Memory B cell (primary cell): Measurements from ENCODE around the gene CDK5RAP1.
"Not testable (repeated sequence)": the region's sequence is repeated elsewhere in the genome, so short reads cannot be mapped to it uniquely, and the experiment has no call there.

ENCODE experiments used
- ATAC-seq: fragments of 150-1000 bp; cut with Tn5 transposase; 2 replicates; pipeline ENCODE4 v1.10.0; 2021; ENCODE audit warnings: low read depth, mild to moderate bottlenecking, moderate library complexity
- DNase-seq, 2 donors: peaks; one replicate each; pipeline ENCODE4 v3.0.0; 2022; ENCODE audit warnings: low spot score in 2 of 2
- H3K27ac Mint-ChIP-seq: one replicate; pipeline ENCODE4 v1.8.0; 2022; ENCODE audit warnings: mild to moderate bottlenecking, moderate library complexity, mixed read lengths
- H3K27me3 Mint-ChIP-seq: one replicate; pipeline ENCODE4 v1.8.0; 2022; ENCODE audit warnings: mixed read lengths
- H3K36me3 Mint-ChIP-seq: one replicate; pipeline ENCODE4 v1.8.0; 2022; ENCODE audit warnings: mild to moderate bottlenecking, mixed read lengths
- H3K4me1 Mint-ChIP-seq: one replicate; pipeline ENCODE4 v1.8.0; 2022; ENCODE audit warnings: mixed read lengths
- H3K4me3 Mint-ChIP-seq: one replicate; pipeline ENCODE4 v1.8.0; 2022; ENCODE audit warnings: mild to moderate bottlenecking, moderate library complexity, mixed read lengths
- H3K9me3 Mint-ChIP-seq: one replicate; pipeline ENCODE4 v1.8.0; 2022; ENCODE audit warnings: mixed read lengths

Gene CDK5RAP1

GRCh38 chr20:33401184-33401920 lies at the start of gene CDK5RAP1:
TSS of gene CDK5RAP1 (minus strand) at chr20:33401519. CDS start at chr20:33397064, 4,455 bp downstream.
- H3K36me3 Mint-ChIP-seq: peaks cover 3% of the 10 kb centered on the region
- no peaks in the 10 kb centered on the region for H3K27me3 Mint-ChIP-seq
- DNase-seq (peak; percentile 78 to 84), ATAC-seq (peak; percentile 99)
- H3K4me3 Mint-ChIP-seq: peak within 1 kb of the TSS; percentile 97
- H3K9me3 Mint-ChIP-seq: no peaks in the 10 kb centered on the region
- H3K4me1 Mint-ChIP-seq: peaks cover 27% of the 10 kb centered on the region
- H3K27ac Mint-ChIP-seq: peak within 1 kb of the TSS; percentile 95

- Mint-ChIP-seq H3K36me3 (peaks cover 2% of the 10 kb centered on the region), H3K27me3 (no peaks in the 10 kb centered on the region), H3K4me3 (no peak overlapping the region), H3K9me3 (peaks cover 2% of the 10 kb centered on the region), H3K4me1 (peaks cover 2% of the 10 kb centered on the region), H3K27ac (no peak overlapping the region)
- DNase-seq (no peak), ATAC-seq (no peak)
Measured at GRCh38 chr20:33450867-33451266, 49.5 kb upstream of the CDK5RAP1 start.

- H3K27me3 Mint-ChIP-seq: no peaks in the 10 kb centered on the region
- no peak for ATAC-seq
- H3K4me3 Mint-ChIP-seq: no peak overlapping the region
- H3K27ac Mint-ChIP-seq: no peak overlapping the region
- H3K4me1 Mint-ChIP-seq: peaks cover 25% of the 10 kb centered on the region
- peaks cover 2% of the 10 kb centered on the region for H3K36me3 Mint-ChIP-seq
- DNase-seq: no peak
- peaks cover 2% of the 10 kb centered on the region for H3K9me3 Mint-ChIP-seq
Measured at GRCh38 chr20:33445881-33446625, 44.7 kb upstream of the CDK5RAP1 start.

GRCh38 chr20:33444797-33445560 lies 43.7 kb upstream of the CDK5RAP1 start:
- DNase-seq (no peak), ATAC-seq (peak; percentile 16)
- H3K4me3 Mint-ChIP-seq: peak overlapping the region; percentile 94

GRCh38 chr20:33443512-33444239 lies 42.4 kb upstream of the CDK5RAP1 start, which contains the start of gene SNTA1:
TSS of gene SNTA1 (minus strand) at chr20:33443763. CDS start at chr20:33443620, 143 bp downstream.
- peaks cover 2% of the 10 kb centered on the region for H3K9me3 Mint-ChIP-seq
- DNase-seq: peak; percentile 80 to 81
- peaks cover 25% of the 10 kb centered on the region for H3K4me1 Mint-ChIP-seq
- H3K4me3 Mint-ChIP-seq: peak within 1 kb of the TSS; percentile 94
- ATAC-seq: peak; percentile 80
- peaks cover 2% of the 10 kb centered on the region for H3K36me3 Mint-ChIP-seq
- no peaks in the 10 kb centered on the region for H3K27me3 Mint-ChIP-seq
- peak within 1 kb of the TSS; percentile 91 for H3K27ac Mint-ChIP-seq

More at GRCh38 chr20:33444797-33445560, 43.7 kb upstream of the CDK5RAP1 start:
- Mint-ChIP-seq H3K27me3 (no peaks in the 10 kb centered on the region), H3K36me3 (peaks cover 2% of the 10 kb centered on the region), H3K4me1 (peaks cover 25% of the 10 kb centered on the region), H3K9me3 (peaks cover 2% of the 10 kb centered on the region), H3K27ac (peak overlapping the region; percentile 91)

- H3K4me1 Mint-ChIP-seq: peaks cover 25% of the 10 kb centered on the region
Measured at GRCh38 chr20:33443006-33443511, 41.7 kb upstream of the CDK5RAP1 start.

GRCh38 chr20:33442136-33443005 lies 41.1 kb upstream of the CDK5RAP1 start:
- no peaks in the 10 kb centered on the region for H3K27me3 Mint-ChIP-seq
- no peaks in the 10 kb centered on the region for H3K9me3 Mint-ChIP-seq
- peak overlapping the region; percentile 80 for H3K4me3 Mint-ChIP-seq
- ATAC-seq (no peak), DNase-seq (no peak)
- no peaks in the 10 kb centered on the region for H3K36me3 Mint-ChIP-seq
- peaks cover 25% of the 10 kb centered on the region for H3K4me1 Mint-ChIP-seq
- H3K27ac Mint-ChIP-seq: peak overlapping the region; percentile 79

More at GRCh38 chr20:33443006-33443511, 41.7 kb upstream of the CDK5RAP1 start:
- DNase-seq (peak in 1 of 2 donors; percentile 13), ATAC-seq (peak; percentile 4)
- Mint-ChIP-seq H3K4me3 (peak overlapping the region; percentile 80), H3K27ac (peak overlapping the region; percentile 79), H3K27me3 (no peaks in the 10 kb centered on the region), H3K36me3 (no peaks in the 10 kb centered on the region), H3K9me3 (no peaks in the 10 kb centered on the region)

GRCh38 chr20:33441142-33441955 lies 40.0 kb upstream of the CDK5RAP1 start:
- no peaks in the 10 kb centered on the region for H3K36me3 Mint-ChIP-seq

GRCh38 chr20:33440562-33440961 lies 39.2 kb upstream of the CDK5RAP1 start:
- not testable (repeated sequence) for H3K4me3 Mint-ChIP-seq, ATAC-seq, H3K27me3 Mint-ChIP-seq, H3K36me3 Mint-ChIP-seq, H3K9me3 Mint-ChIP-seq, H3K27ac Mint-ChIP-seq, DNase-seq
- peaks cover 22% of the 10 kb centered on the region for H3K4me1 Mint-ChIP-seq

More at GRCh38 chr20:33441142-33441955, 40.0 kb upstream of the CDK5RAP1 start:
- DNase-seq: no peak
- H3K27me3 Mint-ChIP-seq: no peaks in the 10 kb centered on the region
- H3K4me3 Mint-ChIP-seq: peak overlapping the region; percentile 80
- peaks cover 25% of the 10 kb centered on the region for H3K4me1 Mint-ChIP-seq
- ATAC-seq: no peak
- H3K9me3 Mint-ChIP-seq: no peaks in the 10 kb centered on the region
- peak overlapping the region; percentile 11 for H3K27ac Mint-ChIP-seq

GRCh38 chr20:33438481-33438880 lies 37.2 kb upstream of the CDK5RAP1 start:
- Mint-ChIP-seq H3K27ac (no peak overlapping the region), H3K4me1 (peaks cover 15% of the 10 kb centered on the region), H3K36me3 (peaks cover 7% of the 10 kb centered on the region), H3K9me3 (no peaks in the 10 kb centered on the region), H3K4me3 (no peak overlapping the region), H3K27me3 (no peaks in the 10 kb centered on the region)
- DNase-seq: no peak
- no peak for ATAC-seq

GRCh38 chr20:33437141-33437911 lies 36.0 kb upstream of the CDK5RAP1 start:
- H3K9me3 Mint-ChIP-seq: no peaks in the 10 kb centered on the region
- H3K4me3 Mint-ChIP-seq: no peak overlapping the region
- no peak for DNase-seq
- no peaks in the 10 kb centered on the region for H3K27me3 Mint-ChIP-seq
- peaks cover 6% of the 10 kb centered on the region for H3K4me1 Mint-ChIP-seq
- H3K27ac Mint-ChIP-seq: no peak overlapping the region
- no peak for ATAC-seq
- H3K36me3 Mint-ChIP-seq: peaks cover 7% of the 10 kb centered on the region
